ENCODE data around the gene DNAH11. TPM values are rescaled to one million over a fixed set of nuclear protein-coding genes. Genes with fewer than 3 reads are reported as not detected.

Gene DNAH11
- polyA plus RNA-seq, 1 donor from 2014 or later = 0.16 TPM

- H4K20me1 ChIP-seq (ENCODE audit: insufficient read depth) = no peaks in the 10 kb centered on the region
- no peaks in the 10 kb centered on the region for H3F3A ChIP-seq (ENCODE audit: insufficient read depth, low read length, poor library complexity, severe bottlenecking)
- H3K4me2 ChIP-seq (ENCODE audit: low read length) = no peak overlapping the region
- no peak overlapping the region for H3K4me3 ChIP-seq (ENCODE audit: low read length)
- no peaks in the 10 kb centered on the region for H3K79me2 ChIP-seq (replicated peaks; ENCODE audit: insufficient read depth, low read length)
- H3K27me3 ChIP-seq (ENCODE audit: insufficient read depth, low read depth, low read length) = peaks cover 16% of the 10 kb centered on the region
- no peak overlapping the region for H3K27ac ChIP-seq (ENCODE audit: low read length)
- no peaks in the 10 kb centered on the region for H3K9me3 ChIP-seq (ENCODE audit: low read length)
- no peaks in the 10 kb centered on the region for H3K9me2 ChIP-seq (ENCODE audit: insufficient read depth, low read length)
- no peaks in the 10 kb centered on the region for H3K36me3 ChIP-seq (ENCODE audit: insufficient read depth, low read length)
- TF ChIP-seq MXI1 (conservative IDR thresholded peaks at IDR 0.05; ENCODE audit: poor library complexity, severe bottlenecking) (no peak), REST (IDR thresholded peaks at IDR 0.05; ENCODE audit: borderline replicate concordance) (no peak), EP300 (conservative IDR thresholded peaks at IDR 0.05; ENCODE audit: poor library complexity, severe bottlenecking) (no peak), POLR2AphosphoS5 (IDR thresholded peaks at IDR 0.05) (no peak), EZH2 (IDR thresholded peaks at IDR 0.05; ENCODE audit: borderline replicate concordance, insufficient read depth, low read length, poor library complexity, severe bottlenecking) (no peak), SMC3 (conservative IDR thresholded peaks at IDR 0.05; ENCODE audit: poor library complexity) (no peak), RAD21 (conservative IDR thresholded peaks at IDR 0.05) (no peak), CTCF (IDR thresholded peaks at IDR 0.05; ENCODE audit: poor library complexity, severe bottlenecking) (no peak), TAF1 (IDR thresholded peaks at IDR 0.05; ENCODE audit: low read depth) (no peak)
- H2AFZ ChIP-seq (ENCODE audit: low read depth, low read length) = no peak overlapping the region
- no peak overlapping the region for H3K9ac ChIP-seq (ENCODE audit: low read length)
Observed at GRCh38 chr7:21948887-21949540, 406.2 kb downstream of the DNAH11 start.

Other genes starting within 250 kb of the DNAH11 start
- 23.7 and 27.8 TPM in 2 replicates for gene SP4, start 115.0 kb upstream of the DNAH11 start, polyA plus RNA-seq

Measured in neural cell (in vitro differentiated cells).